Uterus (tissue), 2 donors: ENCODE measurements around the gene CFTR.

Source experiments
- CTCF ChIP-seq, 4 experiments: fragments of 200-600 bp in 2 of 4; fragments of 450-650 bp in 2 of 4; sonication (generic) in 2 of 4; IDR thresholded peaks; one replicate each; pipeline ENCODE4 v1.5.1; 2016 to 2019; ENCODE audit warnings: antibody characterized with exemption in 4 of 4, mild to moderate bottlenecking in 2 of 4, moderate library complexity in 1 of 4
- POLR2A ChIP-seq, 2 donors: fragments of 450-650 bp; IDR thresholded peaks; one replicate each; pipeline ENCODE4 v1.6.1; 2016; ENCODE audit warnings: antibody characterized with exemption in 2 of 2, mild to moderate bottlenecking in 1 of 2, moderate library complexity in 1 of 2

- TF ChIP-seq POLR2A (IDR thresholded peaks at IDR 0.05) (no peak), CTCF (IDR thresholded peaks at IDR 0.05) (no peak)
These were observed 101.6 kb downstream of the CFTR start for GRCh38 chr7:117581424-117581823.
